Dermis microvascular lymphatic vessel endothelial cell (primary cell): Measurements from ENCODE around the gene ADRA2B. TPM values are rescaled to one million over a fixed set of nuclear protein-coding genes. Genes with fewer than 3 reads are reported as not detected.
"Not testable (repeated sequence)": the region's sequence is repeated elsewhere in the genome, so short reads cannot be mapped to it uniquely, and the experiment has no call there.

ENCODE experiments used
- DNase-seq, 2 donors: peaks; one replicate each; pipeline versions ENCODE4 v3.0.0 to v3.0.0-alpha.2; 2010; ENCODE audit warnings: low read depth in 2 of 2
- total RNA-seq: library from RNA; depleted of rRNA; stranded (reverse); fragments of >200 nt; gene quantifications from 2 replicates; pipeline ENCODE4 v1.2.1, GENCODE V29; 2014

ADRA2B gene
- total RNA-seq, 1 donor from 2014 or later, result under 0.01 TPM

GRCh38 chr2:96091141-96091710 lies 25.1 kb downstream of the ADRA2B start:
- no peak for DNase-seq

GRCh38 chr2:96090196-96090926 lies 26.0 kb downstream of the ADRA2B start:
- DNase-seq, result no peak

- DNase-seq, result no peak
Measured at GRCh38 chr2:96089356-96090195, 26.8 kb downstream of the ADRA2B start.

GRCh38 chr2:96088340-96089335 lies 27.7 kb downstream of the ADRA2B start:
- DNase-seq, result no peak

GRCh38 chr2:96087130-96087529 lies 29.2 kb downstream of the ADRA2B start:
- no peak for DNase-seq

- no peak for DNase-seq
Measured at GRCh38 chr2:96085541-96086355, 30.6 kb downstream of the ADRA2B start.

- DNase-seq, result not testable (repeated sequence)
Measured at GRCh38 chr2:96084858-96085518, 31.4 kb downstream of the ADRA2B start.

GRCh38 chr2:96083989-96084857 lies 32.1 kb downstream of the ADRA2B start:
- no peak for DNase-seq

- DNase-seq, result no peak
Measured at GRCh38 chr2:96083064-96083939, 33.1 kb downstream of the ADRA2B start.

- DNase-seq, result no peak
Measured at GRCh38 chr2:96082211-96083063, 33.9 kb downstream of the ADRA2B start.

GRCh38 chr2:96081042-96081441 lies 35.3 kb downstream of the ADRA2B start:
- DNase-seq, result no peak

- DNase-seq, result no peak
Measured at GRCh38 chr2:96075199-96075771, 41.1 kb downstream of the ADRA2B start.

GRCh38 chr2:96074156-96074555 lies 42.2 kb downstream of the ADRA2B start:
- DNase-seq, result no peak

- no peak for DNase-seq
Measured at GRCh38 chr2:96073170-96073775, 43.1 kb downstream of the ADRA2B start.

- no peak for DNase-seq
Measured at GRCh38 chr2:96072746-96073145, 43.6 kb downstream of the ADRA2B start.

- DNase-seq, result not testable (repeated sequence)
Measured at GRCh38 chr2:96071977-96072491, 44.3 kb downstream of the ADRA2B start.
